ENCODE measurements around the gene PCBP3.

The PCBP3 gene

GRCh38 chr21:45897191-45898027, 253.9 kb downstream of the PCBP3 start:
- no peak overlapping the region for H3K4me3 ChIP-seq (ENCODE audit: low read length)
- TF ChIP-seq, protein P1, sequence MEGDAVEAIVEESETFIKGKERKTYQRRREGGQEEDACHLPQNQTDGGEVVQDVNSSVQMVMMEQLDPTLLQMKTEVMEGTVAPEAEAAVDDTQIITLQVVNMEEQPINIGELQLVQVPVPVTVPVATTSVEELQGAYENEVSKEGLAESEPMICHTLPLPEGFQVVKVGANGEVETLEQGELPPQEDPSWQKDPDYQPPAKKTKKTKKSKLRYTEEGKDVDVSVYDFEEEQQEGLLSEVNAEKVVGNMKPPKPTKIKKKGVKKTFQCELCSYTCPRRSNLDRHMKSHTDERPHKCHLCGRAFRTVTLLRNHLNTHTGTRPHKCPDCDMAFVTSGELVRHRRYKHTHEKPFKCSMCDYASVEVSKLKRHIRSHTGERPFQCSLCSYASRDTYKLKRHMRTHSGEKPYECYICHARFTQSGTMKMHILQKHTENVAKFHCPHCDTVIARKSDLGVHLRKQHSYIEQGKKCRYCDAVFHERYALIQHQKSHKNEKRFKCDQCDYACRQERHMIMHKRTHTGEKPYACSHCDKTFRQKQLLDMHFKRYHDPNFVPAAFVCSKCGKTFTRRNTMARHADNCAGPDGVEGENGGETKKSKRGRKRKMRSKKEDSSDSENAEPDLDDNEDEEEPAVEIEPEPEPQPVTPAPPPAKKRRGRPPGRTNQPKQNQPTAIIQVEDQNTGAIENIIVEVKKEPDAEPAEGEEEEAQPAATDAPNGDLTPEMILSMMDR (conservative IDR thresholded peaks at IDR 0.05; ENCODE audit: low read depth, low read length), result no peak
- DNase-seq (ENCODE audit: low read depth), result no peak

DNA sequence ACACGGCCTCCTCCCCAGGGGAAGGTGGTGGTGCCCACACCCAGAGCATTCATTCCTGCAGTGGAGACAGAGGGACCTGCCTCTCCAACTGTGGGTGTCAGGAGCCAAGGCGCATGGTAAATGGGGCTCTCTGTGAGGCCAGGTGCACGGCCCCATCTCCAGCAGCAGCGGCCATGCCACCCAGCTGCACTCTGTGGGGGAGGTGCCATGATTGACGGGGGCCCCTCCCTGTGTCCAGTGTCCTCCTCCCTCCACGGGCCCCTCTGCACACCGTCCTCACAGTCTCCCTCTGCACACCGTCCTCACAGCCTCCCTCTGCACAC, 254.5 kb downstream of the PCBP3 start:
- no peak overlapping the region for H3K4me3 ChIP-seq (ENCODE audit: low read length)
- TF ChIP-seq, protein P1 (conservative IDR thresholded peaks at IDR 0.05; ENCODE audit: low read depth, low read length), result no peak
- DNase-seq (ENCODE audit: low read depth), result no peak

- DNase-seq (ENCODE audit: low read depth), result no peak
Measured at GRCh38 chr21:45898781-45899180, 255.3 kb downstream of the PCBP3 start.

GRCh38 chr21:45899317-45900033, 255.9 kb downstream of the PCBP3 start:
- TF ChIP-seq, protein P1 (conservative IDR thresholded peaks at IDR 0.05; ENCODE audit: low read depth, low read length), result no peak

More at GRCh38 chr21:45898781-45899180, 255.3 kb downstream of the PCBP3 start:
- H3K4me3 ChIP-seq (ENCODE audit: low read length), result no peak overlapping the region
- TF ChIP-seq, protein P1 (conservative IDR thresholded peaks at IDR 0.05; ENCODE audit: low read depth, low read length), result no peak

GRCh38 chr21:45900034-45900868, 256.7 kb downstream of the PCBP3 start:
- TF ChIP-seq, protein P1 (conservative IDR thresholded peaks at IDR 0.05; ENCODE audit: low read depth, low read length), result no peak
- no peak for DNase-seq (ENCODE audit: low read depth)
- no peak overlapping the region for H3K4me3 ChIP-seq (ENCODE audit: low read length)

More at GRCh38 chr21:45899317-45900033, 255.9 kb downstream of the PCBP3 start:
- H3K4me3 ChIP-seq (ENCODE audit: low read length), result no peak overlapping the region
- DNase-seq (ENCODE audit: low read depth), result no peak

- H3K4me3 ChIP-seq (ENCODE audit: low read length), result no peak overlapping the region
- TF ChIP-seq, protein P1 (conservative IDR thresholded peaks at IDR 0.05; ENCODE audit: low read depth, low read length), result no peak
- DNase-seq (ENCODE audit: low read depth), result no peak
Measured at GRCh38 chr21:45901061-45901690, 257.7 kb downstream of the PCBP3 start.

Data from retinal pigment epithelial cell (primary cell).